GM12892 (cell line): Measurements from ENCODE around the gene LDLRAD4.

Experiments
- POLR2A ChIP-seq: IDR thresholded peaks from 2 replicates; pipeline ENCODE4 v1.6.1; 2011; ENCODE audit warnings: low read depth, low read length, control low read depth
- TAF1 ChIP-seq: IDR thresholded peaks from 2 replicates; pipeline ENCODE4 v1.6.1; 2011; ENCODE audit warnings: low read depth, mild to moderate bottlenecking, control low read depth, low read length, borderline replicate concordance

DNA sequence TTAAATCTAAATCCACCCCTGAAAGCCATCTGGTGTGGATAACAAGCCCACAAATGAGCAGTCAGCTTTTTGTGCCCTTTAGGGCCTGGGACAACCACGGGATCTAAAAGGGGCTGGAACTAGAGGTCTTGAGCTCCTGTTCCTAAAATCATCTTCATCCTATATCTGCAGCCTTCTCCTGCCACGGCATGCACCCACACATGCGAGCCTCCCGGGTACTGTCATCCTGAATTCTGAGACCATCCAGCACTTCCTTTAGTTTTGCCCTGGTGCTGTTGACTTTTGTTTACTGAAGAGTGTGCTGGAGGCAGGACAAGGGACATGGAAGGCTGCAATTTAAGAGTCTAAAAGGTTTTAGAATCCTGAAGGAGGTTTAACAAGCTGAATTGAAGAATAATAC lies 324.6 kb downstream of the LDLRAD4 start:
- TF ChIP-seq POLR2A (no peak), TAF1 (no peak)
